Adrenal gland (tissue), 5 donors: ENCODE measurements around the gene BUD23.

Experiments used
- CTCF ChIP-seq, 6 experiments: fragments of 450-650 bp in 4 of 6; fragments of 200-600 bp in 2 of 6; sonication (generic) in 1 of 6; IDR thresholded peaks; 1 replicate in 5 of 6; 2 replicates in 1 of 6; pipeline versions ENCODE4 v1.5.1 to v1.8.0; 2016 to 2021; ENCODE audit warnings: antibody characterized with exemption in 6 of 6, mild to moderate bottlenecking in 2 of 6, moderate library complexity in 1 of 6
- POLR2A ChIP-seq, 2 donors: fragments of 450-650 bp; IDR thresholded peaks; one replicate each; pipeline ENCODE4 v1.6.1; 2017; ENCODE audit warnings: antibody characterized with exemption in 2 of 2, mild to moderate bottlenecking in 2 of 2, moderate library complexity in 1 of 2
- donor health status: DM: no; HTN: no; CAD: no.

DNA sequence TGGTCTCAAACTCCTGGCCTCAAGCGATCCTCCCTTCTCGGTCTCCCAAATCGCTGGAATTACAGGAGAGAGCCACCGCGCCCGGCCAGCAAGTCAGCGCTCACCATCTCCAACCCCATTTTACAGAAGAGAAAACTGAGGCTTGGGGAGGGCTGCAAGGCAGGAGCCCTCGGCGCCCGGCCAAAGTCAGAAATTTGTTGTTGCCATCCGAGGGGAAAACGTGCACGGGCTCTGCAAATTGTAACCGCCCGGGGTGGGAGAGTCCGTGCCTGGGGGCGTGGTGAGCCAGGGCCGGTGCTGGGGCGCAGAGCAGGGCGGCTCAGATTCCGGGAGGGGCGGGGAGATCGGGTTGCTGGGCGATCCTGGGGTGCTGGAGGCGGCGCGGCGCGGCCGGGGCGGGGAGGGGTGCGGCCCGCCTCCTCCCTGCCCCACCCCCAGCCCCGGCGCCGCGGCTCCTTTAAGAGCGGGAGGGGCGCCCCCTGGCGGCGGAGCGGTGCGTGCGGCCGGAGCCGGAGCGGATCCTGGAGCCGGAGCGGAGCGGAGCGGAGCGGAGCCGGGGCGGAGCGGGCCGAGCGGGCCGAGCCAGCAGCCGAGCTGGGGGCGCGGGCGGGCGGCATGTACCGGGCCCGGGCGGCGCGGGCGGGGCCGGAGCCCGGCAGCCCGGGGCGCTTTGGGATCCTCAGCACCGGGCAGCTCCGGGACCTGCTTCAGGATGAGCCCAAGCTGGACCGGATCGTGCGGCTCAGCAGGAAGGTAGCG, 15.9 kb upstream of the BUD23 start, which contains the start of gene VPS37D:
- TF ChIP-seq CTCF (IDR thresholded peaks at IDR 0.05) = peak in 5 of 6 experiments; percentile 13 to 99 (median 79)
- TF ChIP-seq POLR2A (IDR thresholded peaks at IDR 0.05) = peak in 1 of 2 donors; percentile 73
